Fibroblast of lung (primary cell): ENCODE measurements around the gene PUS3.
"Not testable (repeated sequence)": the region's sequence is repeated elsewhere in the genome, so short reads cannot be mapped to it uniquely, and the experiment has no call there.

Experiments used
- EZH2 ChIP-seq: IDR thresholded peaks from 2 replicates; pipeline ENCODE4 v1.5.1; 2012; ENCODE audit warnings: low read length, control low read depth, mild to moderate bottlenecking; ENCODE audit errors: missing control alignments
- TF ChIP-seq, protein P1 (sequence below), 2 donors: IDR thresholded peaks in 1 of 2; conservative IDR thresholded peaks in 1 of 2; 1 replicate in 1 of 2; 2 replicates in 1 of 2; pipeline ENCODE4 v1.5.1; 2011 to 2012; ENCODE audit warnings: low read length in 2 of 2, control low read depth in 1 of 2, inconsistent platforms in 1 of 2, low read depth in 1 of 2, mild to moderate bottlenecking in 1 of 2

GRCh38 chr11:125862786-125863185 lies 40.2 kb downstream of the PUS3 start:
- TF ChIP-seq, protein P1, sequence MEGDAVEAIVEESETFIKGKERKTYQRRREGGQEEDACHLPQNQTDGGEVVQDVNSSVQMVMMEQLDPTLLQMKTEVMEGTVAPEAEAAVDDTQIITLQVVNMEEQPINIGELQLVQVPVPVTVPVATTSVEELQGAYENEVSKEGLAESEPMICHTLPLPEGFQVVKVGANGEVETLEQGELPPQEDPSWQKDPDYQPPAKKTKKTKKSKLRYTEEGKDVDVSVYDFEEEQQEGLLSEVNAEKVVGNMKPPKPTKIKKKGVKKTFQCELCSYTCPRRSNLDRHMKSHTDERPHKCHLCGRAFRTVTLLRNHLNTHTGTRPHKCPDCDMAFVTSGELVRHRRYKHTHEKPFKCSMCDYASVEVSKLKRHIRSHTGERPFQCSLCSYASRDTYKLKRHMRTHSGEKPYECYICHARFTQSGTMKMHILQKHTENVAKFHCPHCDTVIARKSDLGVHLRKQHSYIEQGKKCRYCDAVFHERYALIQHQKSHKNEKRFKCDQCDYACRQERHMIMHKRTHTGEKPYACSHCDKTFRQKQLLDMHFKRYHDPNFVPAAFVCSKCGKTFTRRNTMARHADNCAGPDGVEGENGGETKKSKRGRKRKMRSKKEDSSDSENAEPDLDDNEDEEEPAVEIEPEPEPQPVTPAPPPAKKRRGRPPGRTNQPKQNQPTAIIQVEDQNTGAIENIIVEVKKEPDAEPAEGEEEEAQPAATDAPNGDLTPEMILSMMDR (conservative IDR thresholded peaks at IDR 0.05 in 1 of 2, IDR thresholded peaks at IDR 0.05 in 1 of 2; ENCODE audit: low read depth in 1 of 2, low read length in 2 of 2), result not testable (repeated sequence)
- not testable (repeated sequence) for TF ChIP-seq EZH2
